Adrenal gland (tissue), 12 donors: ENCODE data around the gene GGTA1. TPM values are rescaled to one million over a fixed set of nuclear protein-coding genes. Genes with fewer than 3 reads are reported as not detected.

ENCODE experiments used
- DNase-seq, 7 donors: peaks; one replicate each; pipeline ENCODE4 v3.0.0-alpha.2; 2019 to 2020
- H3K27ac ChIP-seq, 5 donors: fragments of 200-600 bp; sonication (generic) in 4 of 5; 1 replicate in 3 of 5; 2 replicates in 2 of 5; pipeline versions ENCODE4 v1.5.1 to v1.8.0; 2016 to 2020; ENCODE audit warnings: mild to moderate bottlenecking in 1 of 5
- H3K27me3 ChIP-seq: fragments of 200-600 bp; 2 replicates; pipeline ENCODE4 v1.8.0; 2021
- H3K36me3 ChIP-seq, 2 donors: fragments of 200-600 bp; replicated peaks in 1 of 2; 1 replicate in 1 of 2; 2 replicates in 1 of 2; pipeline versions ENCODE4 v1.5.1 to v1.8.0; 2018 to 2022
- H3K4me1 ChIP-seq, 2 donors: fragments of 200-600 bp; replicated peaks in 1 of 2; 1 replicate in 1 of 2; 2 replicates in 1 of 2; pipeline versions ENCODE4 v1.5.1 to v1.8.0; 2018 to 2021
- H3K4me3 ChIP-seq, 4 donors: fragments of 200-600 bp; sonication (generic) in 3 of 4; one replicate each; pipeline ENCODE4 v1.5.1; 2016 to 2018
- H3K9me3 ChIP-seq, 3 donors: fragments of 200-600 bp; sonication (generic) in 1 of 3; replicated peaks in 1 of 3; 1 replicate in 2 of 3; 2 replicates in 1 of 3; pipeline versions ENCODE4 v1.5.1 to v1.8.0; 2016 to 2021
- CTCF ChIP-seq, 6 experiments: fragments of 450-650 bp in 4 of 6; fragments of 200-600 bp in 2 of 6; sonication (generic) in 1 of 6; IDR thresholded peaks; 1 replicate in 5 of 6; 2 replicates in 1 of 6; pipeline versions ENCODE4 v1.5.1 to v1.8.0; 2016 to 2021; ENCODE audit warnings: antibody characterized with exemption in 6 of 6, mild to moderate bottlenecking in 2 of 6, moderate library complexity in 1 of 6
- POLR2A ChIP-seq, 2 donors: fragments of 450-650 bp; IDR thresholded peaks; one replicate each; pipeline ENCODE4 v1.6.1; 2017; ENCODE audit warnings: antibody characterized with exemption in 2 of 2, mild to moderate bottlenecking in 2 of 2, moderate library complexity in 1 of 2
- WGBS, 4 donors: extraction: QIAGEN DNeasy Blood & Tissue Kit in 2 of 4; methylation state at CpG; one replicate each; pipeline versions ENCODE4 v1.1.5 to v1.1.7; 2013 to 2017; 5-methylcytosine and 5-hydroxymethylcytosine counted together
- intact Hi-C, 2 donors: fragments of 100-400 bp; cut with DNase I; formaldehyde crosslinking; loops; one replicate each; pipeline versions ENCODE4 v1.14.1 to v1.15.0; 2022 to 2023
- polyA plus RNA-seq, 3 donors: library from polyadenylated mRNA; stranded (reverse); fragments of 200-250 nt in 2 of 3; fragments of 350-450 nt in 1 of 3; fragmentation: Illumina TruSeq in 1 of 3; extraction: RNeasy Lipid Tissue Mini Kit (QIAGEN cat#74804) in 1 of 3; gene quantifications; one replicate each; pipeline ENCODE4 v1.2.3, GENCODE V29; 2013 to 2014
- total RNA-seq, 9 donors: library from RNA; depleted of rRNA in 4 of 9; stranded (reverse); fragments of >200 nt in 4 of 9; fragments of 120-200 nt in 1 of 9; fragmentation: NEBNext Ultra II Directional in 1 of 9; extraction: Animal tissue kit (Norgen Biotek cat#: 25700) in 1 of 9; gene quantifications; one replicate each; pipeline versions ENCODE4 v1.1.0 to v1.2.4, GENCODE V29; 2013 to 2023
- donor health status: healthy with polysubstance abuse.
- donor health status: Bipolar disorder and iron deficiency.
- donor health status: DM: yes; HTN: yes; CAD: no.
- donor health status: DM: no; HTN: no; CAD: no.
- donor health status: DM: no; HTN: no; CAD: no.
- donor health status: DM: yes; HTN: yes; CAD: no.

The GGTA1 gene
- total and polyA plus RNA-seq, 12 donors, result 1.5 to 34.1 (median 8.7) TPM

GRCh38 chr9:121451586-121451985 lies 48.1 kb downstream of the GGTA1 start:
- 43 to 67% (median 56%) methylated on average over 2 of the region's 2 CpGs for WGBS, 4 donors
- H3K27me3 ChIP-seq, result no peaks in the 10 kb centered on the region
- H3K36me3 ChIP-seq, result no peaks in the 10 kb centered on the region
- no peak for TF ChIP-seq CTCF (IDR thresholded peaks at IDR 0.05)
- no peak for TF ChIP-seq POLR2A (IDR thresholded peaks at IDR 0.05)
- no peak overlapping the region for H3K27ac ChIP-seq
- DNase-seq, result no peak
- H3K4me3 ChIP-seq, result no peak overlapping the region
- no peaks in the 10 kb centered on the region for H3K9me3 ChIP-seq
- intact Hi-C loops, result no loop called here
- H3K4me1 ChIP-seq, result no peaks in the 10 kb centered on the region

GRCh38 chr9:121450241-121450640 lies 49.4 kb downstream of the GGTA1 start:
- no peak for TF ChIP-seq POLR2A (IDR thresholded peaks at IDR 0.05)
- TF ChIP-seq CTCF (IDR thresholded peaks at IDR 0.05), result no peak
- Histone ChIP-seq H3K27me3 (no peaks in the 10 kb centered on the region), H3K36me3 (no peaks in the 10 kb centered on the region), H3K27ac (no peak overlapping the region), H3K9me3 (no peaks in the 10 kb centered on the region), H3K4me1 (no peaks in the 10 kb centered on the region), H3K4me3 (no peak overlapping the region)
- intact Hi-C loops, result no loop called here
- whole genome bisulfite sequencing, 4 donors, result 64 to 73% (median 68%) methylated on average over 3 of the region's 3 CpGs
- no peak for DNase-seq

- intact Hi-C loops, result no loop called here
- 89 to 95% (median 91%) methylated on average over 2 of the region's 2 CpGs for WGBS, 4 donors
- Histone ChIP-seq H3K27ac (no peak overlapping the region), H3K4me3 (no peak overlapping the region), H3K36me3 (no peaks in the 10 kb centered on the region), H3K4me1 (no peaks in the 10 kb centered on the region), H3K27me3 (no peaks in the 10 kb centered on the region), H3K9me3 (no peaks in the 10 kb centered on the region)
- no peak for DNase-seq
- TF ChIP-seq CTCF (IDR thresholded peaks at IDR 0.05), result no peak
- TF ChIP-seq POLR2A (IDR thresholded peaks at IDR 0.05), result no peak
Measured at GRCh38 chr9:121449786-121450185, 49.9 kb downstream of the GGTA1 start.

GRCh38 chr9:121447321-121447834 lies 52.3 kb downstream of the GGTA1 start:
- Histone ChIP-seq H3K27ac (no peak overlapping the region), H3K27me3 (no peaks in the 10 kb centered on the region), H3K4me1 (no peaks in the 10 kb centered on the region), H3K9me3 (no peaks in the 10 kb centered on the region), H3K4me3 (no peak overlapping the region), H3K36me3 (no peaks in the 10 kb centered on the region)
- 76 to 84% (median 82%) methylated on average over 6 of the region's 6 CpGs for WGBS, 4 donors
- intact Hi-C loops, result no loop called here
- DNase-seq, result no peak
- TF ChIP-seq POLR2A (IDR thresholded peaks at IDR 0.05), result no peak

GRCh38 chr9:121445986-121446385 lies 53.7 kb downstream of the GGTA1 start:
- intact Hi-C loops, result no loop called here
- no peak for TF ChIP-seq POLR2A (IDR thresholded peaks at IDR 0.05)
- TF ChIP-seq CTCF (IDR thresholded peaks at IDR 0.05), result no peak
- WGBS, 4 donors, result 91 to 96% (median 95%) methylated on average over 3 of the region's 3 CpGs

More at GRCh38 chr9:121445986-121446385, 53.7 kb downstream of the GGTA1 start:
- H3K4me3 ChIP-seq, result no peak overlapping the region
- DNase-seq, result no peak
- no peaks in the 10 kb centered on the region for H3K4me1 ChIP-seq
- H3K27me3 ChIP-seq, result no peaks in the 10 kb centered on the region
- no peaks in the 10 kb centered on the region for H3K9me3 ChIP-seq
- H3K27ac ChIP-seq, result no peak overlapping the region
- H3K36me3 ChIP-seq, result no peaks in the 10 kb centered on the region
